Naive thymus-derived CD4-positive, alpha-beta T cell (primary cell): ENCODE results near the gene MRLN. TPM values are rescaled to one million over a fixed set of nuclear protein-coding genes. Genes with fewer than 3 reads are reported as not detected.

Source experiments
- ATAC-seq: fragments of 150-1000 bp; cut with Tn5 transposase; 2 replicates; pipeline ENCODE4 v1.10.0; 2021; ENCODE audit warnings: mild to moderate bottlenecking, moderate library complexity
- CTCF ChIA-PET: fragments of 350-600 bp; sonication (Branson Sonifier 250); formaldehyde crosslinking; loops from one replicate; lab custom pipeline; 2021; ENCODE audit warnings: antibody characterized with exemption; lab: Charles Lee
- POLR2A ChIA-PET: fragments of 350-600 bp; sonication (Branson Sonifier 250); formaldehyde crosslinking; loops from one replicate; lab custom pipeline; 2021; ENCODE audit warnings: antibody characterized with exemption, inconsistent platforms; lab: Charles Lee
- DNase-seq, 9 donors: peaks; one replicate each; pipeline versions ENCODE4 v3.0.0 to v3.0.0-alpha.2; 2020 to 2022; ENCODE audit warnings: mixed read lengths in 1 of 9
- H3K27ac ChIP-seq: one replicate; pipeline ENCODE4 v1.7.0; 2013; ENCODE audit warnings: mild to moderate bottlenecking, low read depth, low read length, moderate library complexity
- H3K27me3 ChIP-seq, 2 donors: one replicate each; pipeline ENCODE4 v1.7.0; 2013; ENCODE audit warnings: low read length in 2 of 2, mild to moderate bottlenecking in 2 of 2, moderate library complexity in 2 of 2; ENCODE audit not compliant: control insufficient read depth in 2 of 2, insufficient read depth in 2 of 2
- H3K36me3 ChIP-seq, 3 experiments: 1 replicate in 2 of 3; 2 replicates in 1 of 3; pipeline ENCODE4 v1.7.0; 2013; ENCODE audit warnings: low read length in 3 of 3, mild to moderate bottlenecking in 3 of 3, moderate library complexity in 1 of 3; ENCODE audit not compliant: insufficient read depth in 3 of 3, control insufficient read depth in 2 of 3
- H3K4me1 ChIP-seq, 2 donors: one replicate each; pipeline ENCODE4 v1.7.0; 2013; ENCODE audit warnings: low read length in 2 of 2, mild to moderate bottlenecking in 2 of 2, moderate library complexity in 1 of 2; ENCODE audit not compliant: control insufficient read depth in 2 of 2, insufficient read depth in 2 of 2
- H3K4me3 ChIP-seq: 2 replicates; pipeline ENCODE4 v1.7.0; 2013; ENCODE audit warnings: mild to moderate bottlenecking, low read length
- H3K9me3 ChIP-seq, 3 experiments: 1 replicate in 2 of 3; 2 replicates in 1 of 3; pipeline ENCODE4 v1.7.0; 2013; ENCODE audit warnings: low read length in 3 of 3; ENCODE audit not compliant: control insufficient read depth in 2 of 3
- H3K27ac Mint-ChIP-seq, 9 donors: one replicate each; pipeline ENCODE4 v1.8.0; 2020 to 2022; ENCODE audit warnings: mixed read lengths in 9 of 9, mild to moderate bottlenecking in 8 of 9, moderate library complexity in 5 of 9, inconsistent platforms in 2 of 9
- H3K27me3 Mint-ChIP-seq, 5 donors: one replicate each; pipeline ENCODE4 v1.8.0; 2021 to 2022; ENCODE audit warnings: mixed read lengths in 5 of 5, mild to moderate bottlenecking in 1 of 5
- H3K36me3 Mint-ChIP-seq, 5 donors: one replicate each; pipeline ENCODE4 v1.8.0; 2020 to 2022; ENCODE audit warnings: mixed read lengths in 5 of 5, mild to moderate bottlenecking in 3 of 5, inconsistent platforms in 1 of 5
- H3K4me1 Mint-ChIP-seq, 7 donors: one replicate each; pipeline ENCODE4 v1.8.0; 2020 to 2022; ENCODE audit warnings: mixed read lengths in 7 of 7, mild to moderate bottlenecking in 3 of 7, inconsistent platforms in 1 of 7
- H3K4me3 Mint-ChIP-seq, 10 donors: one replicate each; pipeline ENCODE4 v1.8.0; 2020 to 2022; ENCODE audit warnings: mild to moderate bottlenecking in 10 of 10, mixed read lengths in 10 of 10, moderate library complexity in 6 of 10, inconsistent platforms in 2 of 10
- H3K9me3 Mint-ChIP-seq, 11 donors: one replicate each; pipeline ENCODE4 v1.8.0; 2020 to 2022; ENCODE audit warnings: mixed read lengths in 11 of 11, mild to moderate bottlenecking in 4 of 11, inconsistent platforms in 1 of 11, moderate library complexity in 1 of 11
- intact Hi-C, 2 donors: fragments of 100-400 bp; cut with micrococcal nuclease; formaldehyde crosslinking; loops; one replicate each; pipeline ENCODE4 v1.15.1; 2023
- polyA plus RNA-seq, 2 donors: library from polyadenylated mRNA; unstranded; fragments of 300-500 nt; fragmentation: Illumina TruSeq; gene quantifications; one replicate each; pipeline ENCODE4 v1.2.3, GENCODE V29; 2021
- total RNA-seq, 6 experiments: library from RNA in 5 of 6; stranded (reverse) in 5 of 6; gene quantifications; 1 replicate in 5 of 6; 2 replicates in 1 of 6; pipeline ENCODE4 v1.2.3 and lab custom pipeline; 2021 to 2026

The MRLN gene
- total and polyA plus RNA-seq, 7 experiments from 2014 or later = not detected

DNA sequence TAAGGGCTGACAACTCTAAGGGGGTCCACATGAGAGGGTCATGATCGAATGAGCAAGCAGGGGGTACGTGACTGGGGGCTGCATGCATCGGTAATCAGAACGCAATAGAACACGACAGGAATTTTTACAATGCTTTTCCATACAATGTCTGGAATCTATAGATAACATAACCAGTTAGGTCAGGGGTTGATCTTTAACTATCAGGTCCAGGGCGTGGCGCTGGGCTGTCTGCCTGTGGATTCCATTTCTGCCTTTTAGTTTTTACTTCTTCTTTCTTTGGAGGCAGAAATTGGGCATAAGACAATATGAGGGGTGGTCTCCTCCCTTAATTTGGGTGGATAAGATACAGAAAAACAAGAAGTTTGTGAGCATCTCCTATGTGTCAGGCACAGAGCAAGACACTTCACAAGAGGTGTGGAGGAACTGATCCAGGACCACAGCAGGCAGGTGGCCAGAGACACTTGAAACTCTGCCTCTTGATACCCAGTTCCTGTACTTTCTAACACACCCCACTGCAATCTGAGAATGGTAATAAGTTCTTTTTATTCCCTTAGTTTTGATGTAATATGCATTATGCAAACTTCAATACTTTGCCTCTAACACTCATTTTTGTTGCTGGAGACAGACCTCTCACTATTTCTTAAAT lies 18.0 kb upstream of the MRLN start:
- peaks cover 0 to 7% (median 2%) of the 10 kb centered on the region in 11 donors for H3K9me3 Mint-ChIP-seq
- H3K36me3 Mint-ChIP-seq = peaks cover 0 to 4% (median 0%) of the 10 kb centered on the region in 5 donors
- H3K9me3 ChIP-seq = no peaks in the 10 kb centered on the region
- ChIA-PET POLR2A (no interaction called here), CTCF (no interaction called here)
- no peak overlapping the region for H3K4me3 Mint-ChIP-seq
- H3K4me1 Mint-ChIP-seq = no peaks in the 10 kb centered on the region
- ATAC-seq (no peak), DNase-seq (no peak)
- intact Hi-C loops = no loop called here
- no peak overlapping the region for H3K27ac Mint-ChIP-seq
- H3K27me3 ChIP-seq = no peaks in the 10 kb centered on the region
- peaks cover 0 to 8% (median 4%) of the 10 kb centered on the region in 5 donors for H3K27me3 Mint-ChIP-seq
- no peak overlapping the region for H3K4me3 ChIP-seq
- no peak overlapping the region for H3K27ac ChIP-seq
- H3K36me3 ChIP-seq = no peaks in the 10 kb centered on the region
- H3K4me1 ChIP-seq = no peaks in the 10 kb centered on the region

DNA sequence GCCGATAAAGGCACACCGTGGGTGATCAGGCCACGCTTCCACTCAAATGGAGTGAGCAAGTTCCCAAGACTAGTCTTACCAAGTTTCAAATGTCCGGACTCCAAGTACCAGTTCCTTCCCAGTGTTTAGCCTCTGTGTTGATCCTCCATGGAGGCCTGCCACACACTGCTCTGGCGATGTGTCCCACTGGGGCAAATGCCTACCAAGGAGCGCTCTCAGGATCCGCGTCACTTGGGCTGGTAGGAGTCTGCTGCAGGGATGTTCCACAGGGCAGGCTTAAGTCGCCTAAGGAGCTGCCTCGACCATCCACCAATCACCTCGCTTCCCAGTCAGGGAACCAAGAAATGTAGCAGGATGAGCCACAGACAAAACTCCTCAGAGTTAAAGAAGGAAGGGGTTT lies 17.4 kb upstream of the MRLN start:
- POLR2A ChIA-PET = no interaction called here
- Histone ChIP-seq H3K4me3 (no peak overlapping the region), H3K36me3 (no peaks in the 10 kb centered on the region), H3K27ac (no peak overlapping the region), H3K4me1 (no peaks in the 10 kb centered on the region), H3K9me3 (no peaks in the 10 kb centered on the region), H3K27me3 (no peaks in the 10 kb centered on the region)
- ATAC-seq = no peak
- Mint-ChIP-seq H3K27ac (no peak overlapping the region), H3K4me3 (no peak overlapping the region), H3K9me3 (peaks cover 0 to 7% (median 2%) of the 10 kb centered on the region in 11 donors), H3K36me3 (peaks cover 0 to 4% (median 0%) of the 10 kb centered on the region in 5 donors), H3K4me1 (no peaks in the 10 kb centered on the region), H3K27me3 (peaks cover 0 to 8% (median 4%) of the 10 kb centered on the region in 5 donors)
- no peak for DNase-seq
- CTCF ChIA-PET = no interaction called here
- intact Hi-C loops = no loop called here

DNA sequence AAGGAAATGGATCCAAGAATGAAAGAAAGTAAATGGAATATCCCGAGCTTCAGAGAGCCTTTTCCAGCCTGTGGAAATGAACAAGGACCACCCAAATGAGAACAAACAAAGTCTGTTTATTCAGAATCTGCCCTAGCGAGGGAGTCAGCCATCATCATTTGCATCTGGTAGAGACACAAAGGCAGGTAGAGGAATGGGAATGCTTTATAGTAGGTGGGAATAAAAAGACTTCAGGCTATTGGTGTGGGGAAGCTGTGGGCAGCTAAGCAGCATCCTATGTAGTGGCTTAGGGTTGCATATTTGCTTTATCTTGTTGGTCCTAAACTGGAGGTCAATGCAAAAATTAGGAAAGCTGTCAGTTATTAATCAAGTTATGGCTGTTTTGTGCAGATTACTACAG lies 9.2 kb upstream of the MRLN start:
- H3K27me3 ChIP-seq = no peaks in the 10 kb centered on the region
- no peak overlapping the region for H3K27ac ChIP-seq
- peaks cover 0 to 25% (median 5%) of the 10 kb centered on the region in 5 donors for H3K27me3 Mint-ChIP-seq
- no peaks in the 10 kb centered on the region for H3K4me1 Mint-ChIP-seq
- ChIA-PET POLR2A (no interaction called here), CTCF (no interaction called here)
- no peaks in the 10 kb centered on the region for H3K36me3 ChIP-seq
- no peak overlapping the region for H3K4me3 Mint-ChIP-seq
- H3K36me3 Mint-ChIP-seq = peaks cover 0 to 5% (median 0%) of the 10 kb centered on the region in 5 donors
- H3K9me3 Mint-ChIP-seq = peaks cover 0 to 15% (median 3%) of the 10 kb centered on the region in 11 donors
- H3K4me1 ChIP-seq = no peaks in the 10 kb centered on the region
- no peaks in the 10 kb centered on the region for H3K9me3 ChIP-seq
- intact Hi-C loops = no loop called here
- no peak overlapping the region for H3K27ac Mint-ChIP-seq
- DNase-seq (no peak), ATAC-seq (no peak)
- no peak overlapping the region for H3K4me3 ChIP-seq

DNA sequence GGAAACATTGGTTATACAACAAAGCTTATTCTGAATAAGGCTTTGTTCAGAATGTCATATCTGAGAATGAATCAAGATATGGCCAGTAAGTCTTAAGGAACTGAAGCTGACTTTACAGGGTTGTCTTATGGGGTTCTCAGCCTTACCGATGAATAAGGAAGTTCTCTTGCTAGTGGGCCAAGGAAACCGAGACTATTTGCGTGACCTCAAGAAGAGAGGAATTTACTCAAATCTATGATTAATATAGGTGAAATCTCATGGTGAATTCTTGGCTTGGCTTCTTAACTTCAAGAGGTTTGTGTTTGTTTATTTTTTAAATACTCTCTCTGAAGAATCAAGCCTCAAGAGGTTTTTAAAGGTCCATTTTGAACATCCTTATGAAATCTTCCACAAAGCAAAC lies 4.7 kb upstream of the MRLN start:
- H3K36me3 ChIP-seq = no peaks in the 10 kb centered on the region
- no peaks in the 10 kb centered on the region for H3K9me3 ChIP-seq
- no peaks in the 10 kb centered on the region for H3K27me3 ChIP-seq
- peaks cover 0 to 15% (median 3%) of the 10 kb centered on the region in 11 donors for H3K9me3 Mint-ChIP-seq
- no peak overlapping the region for H3K27ac Mint-ChIP-seq
- no peak for ATAC-seq
- H3K36me3 Mint-ChIP-seq = no peaks in the 10 kb centered on the region
- H3K4me3 ChIP-seq = no peak overlapping the region
- no peak overlapping the region for H3K4me3 Mint-ChIP-seq
- peaks cover 0 to 11% (median 7%) of the 10 kb centered on the region in 5 donors for H3K27me3 Mint-ChIP-seq
- H3K4me1 ChIP-seq = no peaks in the 10 kb centered on the region
- POLR2A ChIA-PET = no interaction called here
- no peak for DNase-seq
- H3K4me1 Mint-ChIP-seq = no peaks in the 10 kb centered on the region
- no peak overlapping the region for H3K27ac ChIP-seq
- intact Hi-C loops = no loop called here
- CTCF ChIA-PET = no interaction called here

DNA sequence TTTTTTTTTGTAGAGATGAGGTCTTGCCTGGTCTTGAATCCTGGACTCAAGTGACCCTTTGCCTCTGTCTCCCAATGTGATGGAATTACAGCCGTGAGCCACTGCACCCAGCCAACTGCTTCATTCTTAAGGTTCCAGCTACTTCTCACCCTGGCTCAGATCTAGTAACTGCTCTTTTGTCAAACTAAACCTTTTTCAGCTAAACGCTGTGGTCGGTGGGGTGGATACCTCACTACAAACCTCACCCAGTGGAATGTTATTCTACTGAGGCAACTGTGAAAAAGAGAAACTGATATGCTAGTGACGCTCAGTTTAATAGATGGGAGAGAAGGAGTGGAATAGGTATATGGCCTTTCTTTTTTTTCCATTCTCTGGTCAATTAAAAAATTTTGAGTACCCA lies 1.7 kb upstream of the MRLN start:
- Mint-ChIP-seq H3K27me3 (peaks cover 0 to 20% (median 11%) of the 10 kb centered on the region in 5 donors), H3K4me3 (no peak overlapping the region), H3K36me3 (no peaks in the 10 kb centered on the region), H3K4me1 (no peaks in the 10 kb centered on the region), H3K27ac (no peak overlapping the region), H3K9me3 (peaks cover 0 to 5% (median 0%) of the 10 kb centered on the region in 11 donors)
- Histone ChIP-seq H3K27ac (no peak overlapping the region), H3K27me3 (no peaks in the 10 kb centered on the region), H3K4me1 (no peaks in the 10 kb centered on the region), H3K4me3 (no peak overlapping the region), H3K9me3 (no peaks in the 10 kb centered on the region), H3K36me3 (no peaks in the 10 kb centered on the region)
- ChIA-PET CTCF (no interaction called here), POLR2A (no interaction called here)
- DNase-seq (no peak), ATAC-seq (no peak)
- intact Hi-C loops = no loop called here

DNA sequence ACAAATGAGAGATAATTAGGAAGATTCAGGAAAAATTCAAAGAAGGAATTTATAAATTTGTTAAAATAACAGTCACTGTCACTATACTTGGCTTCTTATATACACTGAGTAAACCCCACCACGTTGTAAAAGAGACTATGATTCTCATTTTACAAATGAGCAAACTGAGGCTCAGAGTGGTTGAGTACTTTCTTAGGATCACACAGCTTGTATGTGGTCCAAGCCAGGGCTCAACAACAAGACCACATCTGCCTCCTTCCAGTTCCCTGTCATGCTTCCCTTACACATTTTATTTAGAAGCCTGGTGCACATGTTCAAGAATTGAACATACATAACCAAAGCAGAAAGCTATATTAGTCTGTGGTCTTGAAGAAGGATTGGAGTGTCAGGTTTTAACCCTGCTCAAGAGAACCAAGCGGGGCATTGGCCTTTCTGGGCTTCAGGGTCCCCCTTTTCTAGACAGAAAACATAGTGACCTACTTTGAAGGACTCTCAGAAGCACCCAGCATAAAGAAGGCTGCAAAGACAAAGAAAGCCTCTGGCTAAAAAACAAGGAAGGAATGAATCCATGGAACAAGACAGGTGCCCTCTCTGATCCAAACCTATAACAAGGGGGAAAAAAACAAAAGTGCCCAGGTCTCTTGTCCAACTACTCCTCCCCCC lies 846 bp downstream of the MRLN start:
- Mint-ChIP-seq H3K27me3 (peaks cover 4 to 32% (median 21%) of the 10 kb centered on the region in 5 donors), H3K27ac (no peak overlapping the region), H3K9me3 (no peaks in the 10 kb centered on the region), H3K4me1 (no peaks in the 10 kb centered on the region), H3K36me3 (no peaks in the 10 kb centered on the region), H3K4me3 (no peak overlapping the region)
- no peak for ATAC-seq
- no peaks in the 10 kb centered on the region for H3K36me3 ChIP-seq
- H3K4me1 ChIP-seq = no peaks in the 10 kb centered on the region
- intact Hi-C loops = no loop called here
- DNase-seq = no peak
- H3K4me3 ChIP-seq = no peak overlapping the region
- no peak overlapping the region for H3K27ac ChIP-seq
- ChIA-PET CTCF (no interaction called here), POLR2A (no interaction called here)
- no peaks in the 10 kb centered on the region for H3K9me3 ChIP-seq
- no peaks in the 10 kb centered on the region for H3K27me3 ChIP-seq
